Measurements from ENCODE around the gene ABCA1. TPM values are rescaled to one million over a fixed set of nuclear protein-coding genes. Genes with fewer than 3 reads are reported as not detected.
"Not testable (repeated sequence)": the region's sequence is repeated elsewhere in the genome, so short reads cannot be mapped to it uniquely, and the experiment has no call there.

Gene ABCA1
- total and polyA plus RNA-seq, 12 donors = 1.3 to 35.0 (median 11.3) TPM

DNA sequence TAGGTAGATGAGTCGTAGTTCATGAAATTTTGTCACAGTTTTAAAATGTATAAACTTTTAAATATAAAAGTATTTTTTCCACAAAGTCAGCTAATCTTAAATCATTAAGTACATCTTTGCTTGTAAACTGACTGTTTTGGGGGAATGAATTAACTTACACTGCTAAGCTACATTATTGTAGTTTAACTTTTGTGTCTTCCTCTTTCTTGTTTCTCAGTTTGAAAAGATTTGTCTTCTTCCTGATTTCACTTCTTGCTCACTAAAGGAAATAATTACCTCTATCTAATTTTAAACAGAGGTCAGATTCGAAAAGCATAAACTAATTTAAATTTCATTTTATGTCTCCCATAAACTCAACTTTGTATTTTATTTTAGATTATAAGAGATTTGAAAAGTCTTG, 158.3 kb downstream of the ABCA1 start:
- Histone ChIP-seq H3K36me3 (peaks cover 0 to 40% (median 0%) of the 10 kb centered on the region in 9 donors), H3K4me3 (no peak overlapping the region), H3K27me3 (no peaks in the 10 kb centered on the region), H3K27ac (peak overlapping the region in 1 of 10 donors; percentile 23), H3K4me1 (peaks cover 0 to 39% (median 23%) of the 10 kb centered on the region in 9 donors), H3K9me3 (no peaks in the 10 kb centered on the region)
- DNase-seq (no peak), ATAC-seq (no peak)
- intact Hi-C loops (cut with DNase I) = no loop called here
- 86 to 88% methylated on average over 2 of the region's 2 CpGs for WGBS, 2 donors
- no peak for TF ChIP-seq CTCF (IDR thresholded peaks at IDR 0.05)

GRCh38 chr9:104769029-104769428, 158.9 kb downstream of the ABCA1 start:
- H3K27ac ChIP-seq; intact Hi-C loops (cut with DNase I); H3K9me3 ChIP-seq; H3K4me3 ChIP-seq; ATAC-seq; H3K27me3 ChIP-seq; DNase-seq: not testable (repeated sequence)
- 97% methylated on average over 12 of the region's 12 CpGs for WGBS, 2 donors
- H3K4me1 ChIP-seq = peaks cover 0 to 35% (median 24%) of the 10 kb centered on the region in 9 donors
- H3K36me3 ChIP-seq = peaks cover 0 to 40% (median 0%) of the 10 kb centered on the region in 9 donors

DNA sequence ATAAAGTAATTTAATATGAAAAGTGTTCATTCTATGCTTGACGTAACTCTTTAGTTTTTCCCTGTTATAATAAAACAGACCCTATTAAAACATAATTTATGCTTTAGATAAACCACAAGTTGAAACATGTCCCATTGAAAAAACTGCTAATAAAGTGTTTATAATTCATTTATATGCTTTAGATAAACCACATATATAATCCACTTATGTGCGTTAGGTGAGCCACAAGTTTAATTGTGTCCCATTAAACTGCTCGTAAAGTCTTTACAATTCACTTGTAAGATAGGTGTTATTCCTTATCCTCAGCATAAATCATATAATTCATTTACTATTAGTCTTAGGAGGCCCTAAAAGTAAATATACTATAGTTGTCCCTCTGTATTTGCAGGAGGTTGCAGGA, 160.4 kb downstream of the ABCA1 start:
- Histone ChIP-seq H3K27ac (no peak overlapping the region), H3K9me3 (no peaks in the 10 kb centered on the region), H3K27me3 (no peaks in the 10 kb centered on the region), H3K36me3 (peaks cover 0 to 33% (median 0%) of the 10 kb centered on the region in 9 donors), H3K4me3 (no peak overlapping the region), H3K4me1 (peaks cover 0 to 31% (median 19%) of the 10 kb centered on the region in 9 donors)
- ATAC-seq (no peak), DNase-seq (no peak)
- intact Hi-C loops (cut with DNase I) = no loop called here
- 98 to 99% methylated on average over 3 of the region's 3 CpGs for WGBS, 2 donors
- TF ChIP-seq CTCF (IDR thresholded peaks at IDR 0.05) = no peak

DNA sequence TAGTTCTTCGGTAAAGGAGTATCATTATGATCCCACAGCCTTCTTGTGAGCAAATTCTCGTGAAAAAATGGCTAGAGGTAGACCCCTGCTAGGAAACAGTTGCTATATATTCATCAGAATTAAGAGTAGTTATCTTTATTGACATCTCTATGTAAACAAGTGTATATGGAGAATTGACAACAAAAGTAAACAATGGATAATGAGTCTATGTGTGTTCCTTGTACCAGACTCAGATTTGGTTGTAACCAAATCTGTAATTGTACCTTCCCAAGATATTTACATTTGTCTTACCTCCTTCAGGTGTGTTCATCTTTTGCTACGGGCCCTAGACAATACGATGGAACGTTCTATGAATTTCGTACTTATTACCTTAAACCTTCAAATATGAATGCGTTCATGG, 161.9 kb downstream of the ABCA1 start:
- H3K36me3 ChIP-seq = peaks cover 0 to 26% (median 0%) of the 10 kb centered on the region in 9 donors
- WGBS, 2 donors = 93% methylated on average over 7 of the region's 7 CpGs

More for the DNA sequence above, 161.9 kb downstream of the ABCA1 start:
- peaks cover 0 to 28% (median 14%) of the 10 kb centered on the region in 9 donors for H3K4me1 ChIP-seq
- H3K27me3 ChIP-seq = no peaks in the 10 kb centered on the region
- H3K4me3 ChIP-seq = no peak overlapping the region
- H3K27ac ChIP-seq = peak overlapping the region in 2 of 10 donors; percentile 2 to 90
- intact Hi-C loops (cut with DNase I) = no loop called here
- no peaks in the 10 kb centered on the region for H3K9me3 ChIP-seq
- no peak for TF ChIP-seq CTCF (IDR thresholded peaks at IDR 0.05)
- ATAC-seq = no peak
- no peak for DNase-seq
